Thyroid gland (tissue), 4 donors: ENCODE measurements around the gene C11orf16.

Experiments used
- CTCF ChIP-seq, 6 experiments: fragments of 200-600 bp in 3 of 6; fragments of 450-650 bp in 3 of 6; sonication (generic) in 3 of 6; IDR thresholded peaks; one replicate each; pipeline ENCODE4 v1.5.1; 2016 to 2019; ENCODE audit warnings: antibody characterized with exemption in 6 of 6, mild to moderate bottlenecking in 2 of 6, inconsistent platforms in 1 of 6, moderate library complexity in 1 of 6
- POLR2A ChIP-seq, 2 donors: fragments of 450-650 bp; IDR thresholded peaks; one replicate each; pipeline ENCODE4 v1.6.1; 2017; ENCODE audit warnings: antibody characterized with exemption in 2 of 2, mild to moderate bottlenecking in 2 of 2, moderate library complexity in 1 of 2

GRCh38 chr11:8956860-8957259, 24.1 kb upstream of the C11orf16 start:
- TF ChIP-seq CTCF (IDR thresholded peaks at IDR 0.05) (no peak), POLR2A (IDR thresholded peaks at IDR 0.05) (no peak)
